ENCODE data around the gene PTPRN.

PTPRN gene

GRCh38 chr2:219286436-219287115 is 22.6 kb downstream of the PTPRN start:
- peak; percentile 72 for DNase-seq

GRCh38 chr2:219285894-219286425 is 23.2 kb downstream of the PTPRN start:
- DNase-seq = peak; percentile 56

- no peak for DNase-seq
Measured at GRCh38 chr2:219285373-219285735, 23.8 kb downstream of the PTPRN start.

GRCh38 chr2:219284501-219285372 is 24.5 kb downstream of the PTPRN start:
- DNase-seq = no peak

- no peak for DNase-seq
Measured at GRCh38 chr2:219282943-219283581, 26.1 kb downstream of the PTPRN start.

GRCh38 chr2:219282375-219282774 is 26.8 kb downstream of the PTPRN start:
- DNase-seq = no peak

GRCh38 chr2:219281588-219281987 is 27.6 kb downstream of the PTPRN start:
- no peak for DNase-seq

GRCh38 chr2:219280651-219281050 is 28.6 kb downstream of the PTPRN start:
- DNase-seq = no peak

GRCh38 chr2:219279916-219280516 is 29.2 kb downstream of the PTPRN start:
- DNase-seq = no peak

GRCh38 chr2:219279151-219279915 is 29.9 kb downstream of the PTPRN start, which contains the start of gene DNAJB2:
TSS of gene DNAJB2 (plus strand) at chr2:219279366. CDS start at chr2:219279834, 468 bp downstream.
- DNase-seq = peak; percentile 98

GRCh38 chr2:219278655-219279150 is 30.5 kb downstream of the PTPRN start:
- DNase-seq = no peak

GRCh38 chr2:219277703-219278654 is 31.2 kb downstream of the PTPRN start:
- peak; percentile 76 for DNase-seq

- no peak for DNase-seq
Measured at GRCh38 chr2:219274361-219274921, 34.8 kb downstream of the PTPRN start.

GRCh38 chr2:219273937-219274336 is 35.3 kb downstream of the PTPRN start:
- DNase-seq = no peak

- peak; percentile 51 for DNase-seq
Measured at GRCh38 chr2:219272995-219273394, 36.2 kb downstream of the PTPRN start.

GRCh38 chr2:219272356-219272755 is 36.8 kb downstream of the PTPRN start:
- DNase-seq = no peak

- no peak for DNase-seq
Measured at GRCh38 chr2:219271021-219271420, 38.2 kb downstream of the PTPRN start.

- DNase-seq = no peak
Measured at GRCh38 chr2:219270055-219270372, 39.2 kb downstream of the PTPRN start.

GRCh38 chr2:219269362-219270054 is 39.7 kb downstream of the PTPRN start:
- DNase-seq = no peak

GRCh38 chr2:219268294-219268693 is 40.9 kb downstream of the PTPRN start:
- DNase-seq = no peak
